HepG2 (cell line): ENCODE measurements around the gene AXIN2. TPM values are rescaled to one million over a fixed set of nuclear protein-coding genes. Genes with fewer than 3 reads are reported as not detected.

Experiments used
- AKAP8 ChIP-seq: sonication (generic); formaldehyde crosslinking; IDR thresholded peaks from 2 replicates; pipeline ENCODE4 v1.5.1; 2020; ENCODE audit warnings: mild to moderate bottlenecking, missing genetic modification reagents
- ATAD3A ChIP-seq: sonication (generic); formaldehyde crosslinking; IDR thresholded peaks from 2 replicates; pipeline ENCODE4 v1.4.0; 2020; ENCODE audit warnings: missing genetic modification reagents
- CHCHD3 ChIP-seq: sonication (generic); formaldehyde crosslinking; IDR thresholded peaks from 2 replicates; pipeline ENCODE4 v1.8.0; 2022; ENCODE audit warnings: mild to moderate bottlenecking, missing genetic modification reagents, moderate library complexity
- FOXK1 ChIP-seq: sonication (generic); formaldehyde crosslinking; IDR thresholded peaks from 2 replicates; pipeline ENCODE4 v1.4.0; 2020; ENCODE audit warnings: low read depth, missing genetic modification reagents, borderline replicate concordance
- GTF2F1 ChIP-seq: fragments of 150-350 bp; IDR thresholded peaks from 2 replicates; pipeline ENCODE4 v1.6.1; 2014; ENCODE audit warnings: low read length
- HNF4G ChIP-seq, 2 experiments: sonication (generic) in 1 of 2; formaldehyde crosslinking in 1 of 2; IDR thresholded peaks; 2 replicates each; pipeline versions ENCODE4 v1.4.0 to v1.6.1; 2011 to 2020; ENCODE audit warnings: borderline replicate concordance in 2 of 2, low read depth in 2 of 2, mild to moderate bottlenecking in 2 of 2, low read length in 1 of 2, missing genetic modification reagents in 1 of 2, moderate library complexity in 1 of 2
- IRF9 ChIP-seq: sonication (generic); formaldehyde crosslinking; IDR thresholded peaks from 2 replicates; pipeline ENCODE4 v1.8.0; 2022; ENCODE audit warnings: missing genetic modification reagents, mild to moderate bottlenecking, borderline replicate concordance
- PATZ1 ChIP-seq: sonication (generic); formaldehyde crosslinking; IDR thresholded peaks from 2 replicates; pipeline ENCODE4 v1.4.0; 2020; ENCODE audit warnings: missing genetic modification reagents
- RAD51 ChIP-seq: fragments of 450-650 bp; IDR thresholded peaks from 2 replicates; pipeline ENCODE4 v1.6.1; 2016; ENCODE audit warnings: borderline replicate concordance
- SMAD1 ChIP-seq: sonication (generic); formaldehyde crosslinking; IDR thresholded peaks from 2 replicates; pipeline ENCODE4 v1.4.0; 2020; ENCODE audit warnings: missing genetic modification reagents, low read depth, mild to moderate bottlenecking, borderline replicate concordance
- SYNCRIP ChIP-seq: fragments of 200-400 bp; formaldehyde crosslinking; IDR thresholded peaks from 2 replicates; pipeline ENCODE4 v1.6.1; 2018; ENCODE audit warnings: mild to moderate bottlenecking, low read depth, low read length; ENCODE audit not compliant: insufficient read depth
- ZBTB26 ChIP-seq: IDR thresholded peaks from 2 replicates; pipeline ENCODE4 v1.6.1; 2016; ENCODE audit warnings: missing compliant biosample characterization, missing genetic modification reagents, borderline replicate concordance
- ZMYM4 ChIP-seq: sonication (generic); formaldehyde crosslinking; IDR thresholded peaks from 2 replicates; pipeline ENCODE4 v1.8.1; 2023; ENCODE audit warnings: mild to moderate bottlenecking, missing genetic modification reagents
- ZNF572 ChIP-seq: sonication (generic); formaldehyde crosslinking; IDR thresholded peaks from 2 replicates; pipeline ENCODE4 v1.5.1; 2020; ENCODE audit warnings: mild to moderate bottlenecking, missing genetic modification reagents
- ZNF83 ChIP-seq: sonication (generic); formaldehyde crosslinking; IDR thresholded peaks from 2 replicates; pipeline ENCODE4 v1.4.0; 2020; ENCODE audit warnings: missing genetic modification reagents, mild to moderate bottlenecking, borderline replicate concordance
- ZZZ3 ChIP-seq: sonication (generic); formaldehyde crosslinking; IDR thresholded peaks from 2 replicates; pipeline ENCODE4 v1.4.0; 2020; ENCODE audit warnings: missing genetic modification reagents, mild to moderate bottlenecking, borderline replicate concordance
- polyA plus RNA-seq, 8 experiments: library from polyadenylated mRNA; depleted of rRNA in 3 of 8; stranded (reverse) in 7 of 8; unstranded in 1 of 8; fragments of >200 nt; fragmentation: Illumina TruSeq in 4 of 8; extraction: Trizol in 4 of 8; gene quantifications; 2 replicates each; pipeline versions ENCODE4 v1.2.1 to v1.2.3, GENCODE V29; 2011 to 2016; ENCODE audit warnings: low read depth in 4 of 8, missing spikeins in 1 of 8, mixed read lengths in 1 of 8; ENCODE audit not compliant: insufficient read depth in 1 of 8
- total RNA-seq, 5 experiments: library from RNA; depleted of rRNA; stranded (reverse); fragments of >200 nt; fragmentation: Illumina TruSeq; extraction: Trizol; gene quantifications; 2 replicates each; pipeline ENCODE4 v1.2.3, GENCODE V29; 2016; ENCODE audit warnings: low read depth in 1 of 5
- TF ChIP-seq, protein P1 (sequence below), 2 experiments: sonication (generic) in 1 of 2; formaldehyde crosslinking in 1 of 2; IDR thresholded peaks; 2 replicates each; pipeline versions ENCODE4 v1.4.0 to v1.6.1; 2016 to 2020; ENCODE audit warnings: borderline replicate concordance in 1 of 2, low read depth in 1 of 2, mild to moderate bottlenecking in 1 of 2, missing genetic modification reagents in 1 of 2

Gene AXIN2
- total and polyA plus RNA-seq, 2 of the 13 experiments (the other 11 are each of a cell fraction or from before 2014, with no cell fraction given): 58.6 to 63.4 TPM

DNA sequence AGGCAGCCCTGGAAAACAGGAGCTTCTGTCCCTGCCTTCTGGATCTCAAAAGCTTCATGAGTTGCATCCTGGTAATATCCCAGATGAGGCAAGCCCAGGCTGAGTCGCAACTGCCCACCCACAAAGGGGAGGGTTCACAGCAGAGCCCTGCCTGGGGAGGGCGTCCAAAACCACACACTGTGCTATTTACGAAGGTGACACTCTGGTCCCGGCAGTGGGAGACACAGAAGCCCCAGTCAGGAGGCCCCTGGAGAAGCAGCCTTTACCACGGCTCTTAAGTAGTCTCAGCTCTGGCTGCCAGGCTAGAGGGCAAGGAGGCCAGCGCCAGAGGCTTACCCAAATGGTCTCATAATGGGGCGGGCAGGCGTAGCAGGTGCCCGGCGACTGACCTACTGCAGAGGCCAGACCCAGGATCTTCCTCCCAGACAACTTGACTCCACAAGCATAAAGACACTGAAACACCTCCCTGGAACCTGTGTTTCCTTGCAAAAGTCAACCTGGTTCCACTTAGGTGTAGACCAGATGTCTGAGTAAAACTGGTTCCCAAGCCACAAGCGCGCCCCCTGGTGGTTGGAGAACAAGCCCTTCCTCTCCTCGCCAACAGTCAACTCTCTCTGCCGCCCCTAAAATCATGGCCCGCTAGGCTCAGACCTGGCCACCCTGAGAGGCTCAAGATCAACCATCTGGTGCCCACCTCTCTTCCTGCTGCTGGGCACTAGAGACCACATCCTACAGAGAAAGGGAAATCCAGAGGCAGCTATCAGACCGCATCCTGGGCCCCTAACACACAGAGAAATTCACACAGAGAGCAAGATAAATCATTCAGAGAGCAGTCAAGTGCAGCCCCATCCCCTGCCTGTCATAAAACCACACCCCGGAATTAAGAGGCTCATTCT is 5.2 kb downstream of the AXIN2 start (continued):
- TF ChIP-seq RAD51 (no peak), ZNF83 (CRISPR knock-in tag) (0 out of 2 replicates have a peak, but pooled peaks have one; percentile 28), CHCHD3 (CRISPR knock-in tag) (no peak), IRF9 (CRISPR knock-in tag) (peak; percentile 56; the same call in 1 of the 2 replicates), ATAD3A (CRISPR knock-in tag) (no peak), PATZ1 (CRISPR knock-in tag) (peak; percentile 28; the same call in 1 of the 2 replicates), GTF2F1 (no peak), SYNCRIP (no peak), HNF4G (IDR thresholded peaks at IDR 0.05; ENCODE audit: borderline replicate concordance, low read depth, low read length) (0 out of 2 replicates have a peak, but pooled peaks have one; percentile 11), HNF4G (CRISPR knock-in tag; IDR thresholded peaks at IDR 0.05; ENCODE audit: borderline replicate concordance, low read depth) (no peak), ZZZ3 (CRISPR knock-in tag) (peak; percentile 18; the same call in 1 of the 2 replicates), SMAD1 (CRISPR knock-in tag) (0 out of 2 replicates have a peak, but pooled peaks have one; percentile 43), ZBTB26 (CRISPR knock-in tag) (0 out of 2 replicates have a peak, but pooled peaks have one; percentile 18), AKAP8 (CRISPR knock-in tag) (peak; percentile 68; the same call in 1 of the 2 replicates), FOXK1 (CRISPR knock-in tag) (peak; percentile 45; the same call in 1 of the 2 replicates), ZNF572 (CRISPR knock-in tag) (no peak), ZMYM4 (peak; percentile 19; the same call in 1 of the 2 replicates)
- TF ChIP-seq, protein P1, sequence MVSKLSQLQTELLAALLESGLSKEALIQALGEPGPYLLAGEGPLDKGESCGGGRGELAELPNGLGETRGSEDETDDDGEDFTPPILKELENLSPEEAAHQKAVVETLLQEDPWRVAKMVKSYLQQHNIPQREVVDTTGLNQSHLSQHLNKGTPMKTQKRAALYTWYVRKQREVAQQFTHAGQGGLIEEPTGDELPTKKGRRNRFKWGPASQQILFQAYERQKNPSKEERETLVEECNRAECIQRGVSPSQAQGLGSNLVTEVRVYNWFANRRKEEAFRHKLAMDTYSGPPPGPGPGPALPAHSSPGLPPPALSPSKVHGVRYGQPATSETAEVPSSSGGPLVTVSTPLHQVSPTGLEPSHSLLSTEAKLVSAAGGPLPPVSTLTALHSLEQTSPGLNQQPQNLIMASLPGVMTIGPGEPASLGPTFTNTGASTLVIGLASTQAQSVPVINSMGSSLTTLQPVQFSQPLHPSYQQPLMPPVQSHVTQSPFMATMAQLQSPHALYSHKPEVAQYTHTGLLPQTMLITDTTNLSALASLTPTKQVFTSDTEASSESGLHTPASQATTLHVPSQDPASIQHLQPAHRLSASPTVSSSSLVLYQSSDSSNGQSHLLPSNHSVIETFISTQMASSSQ (IDR thresholded peaks at IDR 0.05; ENCODE audit: low read depth): no peak
- TF ChIP-seq, protein P1 (CRISPR knock-in tag; IDR thresholded peaks at IDR 0.05; ENCODE audit: borderline replicate concordance): peak; percentile 20; the same call in 1 of the 2 replicates
